IMR-90 (cell line): ENCODE results near the gene ADAM12. TPM values are rescaled to one million over a fixed set of nuclear protein-coding genes. Genes with fewer than 3 reads are reported as not detected.

Experiments
- ATAC-seq: fragments of 200-7000 bp; cut with Tn5 transposase; 2 replicates; pipeline ENCODE4 v1.9.1; 2020; ENCODE audit warnings: low read depth, mild to moderate bottlenecking, moderate library complexity
- BruUV-seq: library from RNA; stranded (reverse); fragments of 400-500 nt; replicated peaks from 2 replicates; lab custom pipeline; 2021; lab: Mats Ljungman, UMichigan
- CTCF ChIA-PET: fragments of 300-600 bp; formaldehyde crosslinking; extraction: SDS; loops from one replicate; lab custom pipeline; 2021; ENCODE audit warnings: antibody characterized with exemption; lab: Yijun Ruan, JAX
- POLR2A ChIA-PET: fragments of 300-600 bp; sonication (Branson Sonifier 250); formaldehyde crosslinking; loops from one replicate; lab custom pipeline; 2022; ENCODE audit warnings: antibody characterized with exemption; ENCODE audit not compliant: unreplicated experiment; lab: Charles Lee
- DNase-seq: peaks from one replicate; pipeline ENCODE4 v3.0.0; 2013
- H2AFZ ChIP-seq: replicated peaks from 2 replicates; pipeline ENCODE3; 2013; ENCODE audit warnings: low read length, mild to moderate bottlenecking; ENCODE audit not compliant: poor library complexity
- H2AK5ac ChIP-seq: 2 replicates; pipeline ENCODE4 v1.6.1; 2013; ENCODE audit warnings: low read depth, low read length, inconsistent platforms
- H2AK9ac ChIP-seq: replicated peaks from 2 replicates; pipeline ENCODE3; 2013; ENCODE audit warnings: mild to moderate bottlenecking, low read depth, low read length, moderate library complexity; ENCODE audit not compliant: poor library complexity
- H2BK120ac ChIP-seq: 2 replicates; pipeline ENCODE4 v1.6.1; 2013; ENCODE audit warnings: low read depth, low read length, inconsistent platforms
- H2BK15ac ChIP-seq: 3 replicates; pipeline ENCODE4 v1.6.1; 2013; ENCODE audit warnings: low read depth, low read length, inconsistent platforms
- H2BK20ac ChIP-seq: 2 replicates; pipeline ENCODE4 v1.6.1; 2013; ENCODE audit warnings: low read depth, mild to moderate bottlenecking, inconsistent platforms, low read length, moderate library complexity
- H2BK5ac ChIP-seq: 2 replicates; pipeline ENCODE4 v1.6.1; 2013; ENCODE audit warnings: mild to moderate bottlenecking, low read depth, low read length, inconsistent platforms; ENCODE audit not compliant: poor library complexity, severe bottlenecking
- H3K14ac ChIP-seq: replicated peaks from 2 replicates; pipeline ENCODE4 v1.6.1; 2013; ENCODE audit warnings: low read depth, low read length, inconsistent platforms
- H3K18ac ChIP-seq: 2 replicates; pipeline ENCODE4 v1.6.1; 2013; ENCODE audit warnings: low read depth, low read length, control low read depth
- H3K23ac ChIP-seq: 2 replicates; pipeline ENCODE4 v1.6.1; 2013; ENCODE audit warnings: low read depth, low read length, inconsistent platforms
- H3K27ac ChIP-seq: 2 replicates; pipeline ENCODE4 v1.5.1; 2013; ENCODE audit warnings: mild to moderate bottlenecking, control low read depth, low read length; ENCODE audit not compliant: insufficient read depth
- H3K27me3 ChIP-seq: 2 replicates; pipeline ENCODE4 v1.6.1; 2013; ENCODE audit warnings: low read length; ENCODE audit not compliant: control insufficient read depth, insufficient read depth
- H3K36me3 ChIP-seq: 2 replicates; pipeline ENCODE4 v1.6.1; 2013; ENCODE audit warnings: low read length, mixed read lengths; ENCODE audit not compliant: control insufficient read depth, insufficient read depth
- H3K4ac ChIP-seq: 2 replicates; pipeline ENCODE4 v1.6.1; 2013; ENCODE audit warnings: low read depth, low read length, inconsistent platforms
- H3K4me1 ChIP-seq: 2 replicates; pipeline ENCODE4 v1.6.1; 2013; ENCODE audit warnings: low read length, mixed read lengths; ENCODE audit not compliant: control insufficient read depth, insufficient read depth
- H3K4me2 ChIP-seq: 2 replicates; pipeline ENCODE4 v1.6.1; 2013; ENCODE audit warnings: low read depth, mild to moderate bottlenecking, control low read depth, low read length, moderate library complexity
- H3K4me3 ChIP-seq: 2 replicates; pipeline ENCODE4 v1.5.1; 2013; ENCODE audit warnings: low read depth, mild to moderate bottlenecking, control low read depth, low read length, moderate library complexity; ENCODE audit not compliant: insufficient read depth
- H3K56ac ChIP-seq: 2 replicates; pipeline ENCODE4 v1.6.1; 2013; ENCODE audit warnings: low read length, inconsistent platforms; ENCODE audit not compliant: insufficient read depth; ENCODE audit errors: extremely low read depth
- H3K79me1 ChIP-seq, 2 experiments: 2 replicates each; pipeline ENCODE4 v1.6.1; 2013; ENCODE audit warnings: low read length in 2 of 2, inconsistent platforms in 1 of 2, low read depth in 1 of 2
- H3K9ac ChIP-seq: 2 replicates; pipeline ENCODE4 v1.6.1; 2013; ENCODE audit warnings: low read depth, low read length, control low read depth
- H3K9me1 ChIP-seq: 2 replicates; pipeline ENCODE4 v1.6.1; 2013; ENCODE audit warnings: low read length, inconsistent platforms; ENCODE audit not compliant: insufficient read depth
- H3K9me3 ChIP-seq: 2 replicates; pipeline ENCODE4 v1.6.1; 2013; ENCODE audit warnings: low read length; ENCODE audit not compliant: control insufficient read depth, insufficient read depth
- H4K20me1 ChIP-seq: 2 replicates; pipeline ENCODE4 v1.6.1; 2013; ENCODE audit warnings: low read length, inconsistent platforms; ENCODE audit not compliant: insufficient read depth
- H4K5ac ChIP-seq: 2 replicates; pipeline ENCODE4 v1.6.1; 2013; ENCODE audit warnings: mild to moderate bottlenecking, low read depth, low read length, control low read depth
- H4K8ac ChIP-seq, 2 experiments: 2 replicates each; pipeline ENCODE4 v1.6.1; 2013; ENCODE audit warnings: low read depth in 2 of 2, low read length in 2 of 2, control low read depth in 1 of 2, inconsistent platforms in 1 of 2
- H4K91ac ChIP-seq: 2 replicates; pipeline ENCODE4 v1.6.1; 2013; ENCODE audit warnings: low read depth, low read length, inconsistent platforms; ENCODE audit not compliant: insufficient read depth
- BHLHE40 ChIP-seq: fragments of 150-350 bp; IDR thresholded peaks from 2 replicates; pipeline ENCODE4 v1.6.1; 2016; ENCODE audit warnings: mild to moderate bottlenecking, low read depth, low read length
- CEBPB ChIP-seq: IDR thresholded peaks from 2 replicates; pipeline ENCODE4 v1.6.1; 2012; ENCODE audit warnings: low read depth, low read length, improper control_type of control experiment
- CHD1 ChIP-seq: IDR thresholded peaks from 2 replicates; pipeline ENCODE4 v1.6.1; 2012; ENCODE audit warnings: low read depth, low read length, improper control_type of control experiment
- CTCF ChIP-seq: conservative IDR thresholded peaks from 2 replicates; pipeline ENCODE4 v1.5.1; 2012; ENCODE audit warnings: mild to moderate bottlenecking, low read depth, low read length, improper control_type of control experiment
- FOS ChIP-seq: fragments of 150-350 bp; IDR thresholded peaks from 2 replicates; pipeline ENCODE4 v1.6.1; 2016; ENCODE audit warnings: low read depth, low read length
- MAFK ChIP-seq: IDR thresholded peaks from 2 replicates; pipeline ENCODE4 v1.6.1; 2012; ENCODE audit warnings: low read depth, low read length, improper control_type of control experiment
- MAZ ChIP-seq: IDR thresholded peaks from 2 replicates; pipeline ENCODE4 v1.6.1; 2012; ENCODE audit warnings: low read depth, mild to moderate bottlenecking, low read length, improper control_type of control experiment, moderate library complexity, borderline replicate concordance
- MXI1 ChIP-seq: IDR thresholded peaks from 2 replicates; pipeline ENCODE4 v1.6.1; 2012; ENCODE audit warnings: low read depth, mild to moderate bottlenecking, low read length, moderate library complexity, borderline replicate concordance
- NFE2L2 ChIP-seq: fragments of 150-350 bp; IDR thresholded peaks from 2 replicates; pipeline ENCODE4 v1.6.1; 2016; ENCODE audit warnings: low read depth, mild to moderate bottlenecking, low read length
- POLR2A ChIP-seq: IDR thresholded peaks from 2 replicates; pipeline ENCODE4 v1.6.1; 2012; ENCODE audit warnings: mild to moderate bottlenecking, low read depth, low read length
- RAD21 ChIP-seq: IDR thresholded peaks from 2 replicates; pipeline ENCODE4 v1.6.1; 2012; ENCODE audit warnings: low read length, improper control_type of control experiment
- RCOR1 ChIP-seq: IDR thresholded peaks from 2 replicates; pipeline ENCODE4 v1.6.1; 2012; ENCODE audit warnings: mild to moderate bottlenecking, low read length, improper control_type of control experiment; ENCODE audit not compliant: insufficient replicate concordance
- RFX5 ChIP-seq: IDR thresholded peaks from 2 replicates; pipeline ENCODE4 v1.8.0; 2012; ENCODE audit warnings: low read depth, mild to moderate bottlenecking, low read length, moderate library complexity
- SMC3 ChIP-seq: fragments of 150-350 bp; IDR thresholded peaks from 2 replicates; pipeline ENCODE4 v1.6.1; 2016; ENCODE audit warnings: low read depth, mild to moderate bottlenecking, antibody characterized with exemption, low read length, moderate library complexity
- USF2 ChIP-seq: fragments of 150-350 bp; IDR thresholded peaks from 2 replicates; pipeline ENCODE4 v1.6.1; 2017; ENCODE audit warnings: mild to moderate bottlenecking, antibody characterized with exemption, low read length, low read depth
- WGBS, 2 experiments: methylation state at CpG; one replicate each; pipeline versions ENCODE4 v1.1.5 to v1.1.7; 2013; ENCODE audit warnings: missing lambda C conversion rate in 2 of 2; ENCODE audit not compliant: insufficient read length in 1 of 2; ENCODE audit errors: extremely low coverage in 2 of 2; 5-methylcytosine and 5-hydroxymethylcytosine counted together
- dilution Hi-C: fragments of 300-500 bp; cut with HindIII; formaldehyde crosslinking; loops from one replicate; pipeline ENCODE4 v1.14.3; 2018; ENCODE audit warnings: low sequenced_read_pairs; ENCODE audit not compliant: unreplicated experiment
- in situ Hi-C: fragments of 300-500 bp; cut with MboI; formaldehyde crosslinking; loops from 3 replicates; pipeline ENCODE4 v1.14.3; 2019; ENCODE audit warnings: low sequenced_read_pairs, inconsistent platforms, mixed read lengths
- intact Hi-C: fragments of 100-400 bp; cut with micrococcal nuclease; formaldehyde crosslinking; loops from 2 replicates; pipeline ENCODE4 v1.10.0; 2022
- polyA plus RNA-seq, 3 experiments: library from polyadenylated mRNA; depleted of rRNA; stranded (reverse); fragments of >200 nt; gene quantifications; 2 replicates each; pipeline ENCODE4 v1.2.3, GENCODE V29; 2012; ENCODE audit warnings: low replicate concordance in 1 of 3
- total RNA-seq: library from RNA; depleted of rRNA; stranded (reverse); fragments of >200 nt; gene quantifications from 2 replicates; pipeline ENCODE4 v1.2.3, GENCODE V29; 2012
- TF ChIP-seq, protein P1 (sequence below): fragments of 150-350 bp; IDR thresholded peaks from 2 replicates; pipeline ENCODE4 v1.6.1; 2016; ENCODE audit warnings: low read depth, mild to moderate bottlenecking, low read length, moderate library complexity, borderline replicate concordance

ADAM12 gene
- total and polyA plus RNA-seq, 2 of the 4 experiments (the other 2 are of a cell fraction), result 9.6 to 10.2 TPM

GRCh38 chr10:126169899-126170298 is 218.4 kb downstream of the ADAM12 start:
- intact Hi-C loops, result no loop called here
- POLR2A ChIA-PET, result no interaction called here

More at GRCh38 chr10:126169899-126170298, 218.4 kb downstream of the ADAM12 start:
- no peak for TF ChIP-seq RCOR1
- no peak for TF ChIP-seq RFX5
- TF ChIP-seq USF2, result no peak
- no peak for TF ChIP-seq CTCF
- no peak for TF ChIP-seq MXI1
- no peak for TF ChIP-seq POLR2A
- TF ChIP-seq, protein P1, sequence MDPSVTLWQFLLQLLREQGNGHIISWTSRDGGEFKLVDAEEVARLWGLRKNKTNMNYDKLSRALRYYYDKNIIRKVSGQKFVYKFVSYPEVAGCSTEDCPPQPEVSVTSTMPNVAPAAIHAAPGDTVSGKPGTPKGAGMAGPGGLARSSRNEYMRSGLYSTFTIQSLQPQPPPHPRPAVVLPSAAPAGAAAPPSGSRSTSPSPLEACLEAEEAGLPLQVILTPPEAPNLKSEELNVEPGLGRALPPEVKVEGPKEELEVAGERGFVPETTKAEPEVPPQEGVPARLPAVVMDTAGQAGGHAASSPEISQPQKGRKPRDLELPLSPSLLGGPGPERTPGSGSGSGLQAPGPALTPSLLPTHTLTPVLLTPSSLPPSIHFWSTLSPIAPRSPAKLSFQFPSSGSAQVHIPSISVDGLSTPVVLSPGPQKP, result no peak
- TF ChIP-seq CHD1, result no peak
- no peak for TF ChIP-seq SMC3
- TF ChIP-seq FOS, result no peak
- TF ChIP-seq NFE2L2, result no peak
- no peak for TF ChIP-seq MAZ
- TF ChIP-seq MAFK, result no peak
- TF ChIP-seq BHLHE40, result no peak
- no peak for TF ChIP-seq CEBPB
- TF ChIP-seq RAD21, result no peak
- Histone ChIP-seq H3K9me3 (no peaks in the 10 kb centered on the region), H3K4me1 (no peaks in the 10 kb centered on the region), H3K4me2 (no peak overlapping the region), H4K8ac (no peak overlapping the region), H2BK120ac (no peak overlapping the region), H4K91ac (no peak overlapping the region), H4K5ac (no peak overlapping the region), H3K9me1 (no peaks in the 10 kb centered on the region), H2AK9ac (no peak overlapping the region), H3K36me3 (no peaks in the 10 kb centered on the region), H3K56ac (no peak overlapping the region), H3K27ac (no peak overlapping the region), H2BK15ac (no peak overlapping the region), H3K4ac (no peak overlapping the region), H2AFZ (no peak overlapping the region), H3K18ac (no peak overlapping the region), H4K20me1 (no peaks in the 10 kb centered on the region), H3K27me3 (no peaks in the 10 kb centered on the region; the same call in 1 of the 2 replicates), H2AK5ac (no peak overlapping the region), H3K9ac (no peak overlapping the region), H3K14ac (no peak overlapping the region), H2BK20ac (no peak overlapping the region), H3K79me1 (no peaks in the 10 kb centered on the region), H3K4me3 (no peak overlapping the region), H2BK5ac (no peak overlapping the region), H3K23ac (no peak overlapping the region)
- in situ Hi-C loops (no loop called here), dilution Hi-C loops (no loop called here)
- DNase-seq (no peak), ATAC-seq (no peak)
- 67% methylated on average over 1 of the region's 7 CpGs; no CpG with 5 or more reads in 1 of the 2 experiments for WGBS, 2 experiments
- no TSS peak for BruUV-seq
- CTCF ChIA-PET, result no interaction called here
